ENCODE results near the gene CDH13.

DNA sequence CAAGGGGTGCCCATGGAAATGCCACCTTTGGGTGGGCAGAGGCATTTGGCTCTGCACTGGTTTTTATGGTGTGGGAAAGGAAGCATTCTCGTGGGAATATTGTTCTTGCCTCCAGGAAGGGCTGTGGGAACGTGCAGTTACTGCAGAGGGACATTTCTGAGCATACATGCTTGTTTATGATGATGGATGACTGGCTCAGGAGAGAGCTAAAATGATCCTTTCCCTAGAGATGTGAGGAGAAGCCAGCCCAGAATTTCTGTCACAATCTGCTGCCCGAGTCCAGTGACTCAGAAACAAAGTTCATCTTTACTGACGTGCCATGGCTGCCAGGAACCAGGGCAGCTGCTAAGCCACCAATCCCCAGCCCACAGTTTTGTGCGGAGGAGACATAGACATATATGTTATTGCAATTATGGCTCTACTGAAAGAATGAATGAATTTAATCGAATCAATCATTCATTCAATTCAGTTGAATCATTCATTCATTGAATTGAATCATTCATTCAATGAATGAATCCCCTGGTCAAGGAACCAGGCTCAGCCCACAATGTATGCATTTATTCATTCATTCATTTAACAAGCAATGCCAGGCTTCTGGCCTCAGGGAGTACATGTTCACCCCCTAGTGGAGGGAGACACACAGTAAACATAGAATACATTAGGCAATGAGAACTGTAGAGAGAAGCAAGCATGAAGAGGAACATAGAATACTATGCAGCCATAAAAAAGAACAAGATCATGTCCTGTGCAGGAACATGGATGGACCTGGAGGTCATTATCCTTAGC, 766.6 kb downstream of the CDH13 start:
- TF ChIP-seq, protein P1, sequence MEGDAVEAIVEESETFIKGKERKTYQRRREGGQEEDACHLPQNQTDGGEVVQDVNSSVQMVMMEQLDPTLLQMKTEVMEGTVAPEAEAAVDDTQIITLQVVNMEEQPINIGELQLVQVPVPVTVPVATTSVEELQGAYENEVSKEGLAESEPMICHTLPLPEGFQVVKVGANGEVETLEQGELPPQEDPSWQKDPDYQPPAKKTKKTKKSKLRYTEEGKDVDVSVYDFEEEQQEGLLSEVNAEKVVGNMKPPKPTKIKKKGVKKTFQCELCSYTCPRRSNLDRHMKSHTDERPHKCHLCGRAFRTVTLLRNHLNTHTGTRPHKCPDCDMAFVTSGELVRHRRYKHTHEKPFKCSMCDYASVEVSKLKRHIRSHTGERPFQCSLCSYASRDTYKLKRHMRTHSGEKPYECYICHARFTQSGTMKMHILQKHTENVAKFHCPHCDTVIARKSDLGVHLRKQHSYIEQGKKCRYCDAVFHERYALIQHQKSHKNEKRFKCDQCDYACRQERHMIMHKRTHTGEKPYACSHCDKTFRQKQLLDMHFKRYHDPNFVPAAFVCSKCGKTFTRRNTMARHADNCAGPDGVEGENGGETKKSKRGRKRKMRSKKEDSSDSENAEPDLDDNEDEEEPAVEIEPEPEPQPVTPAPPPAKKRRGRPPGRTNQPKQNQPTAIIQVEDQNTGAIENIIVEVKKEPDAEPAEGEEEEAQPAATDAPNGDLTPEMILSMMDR (IDR thresholded peaks at IDR 0.05): no peak
- TF ChIP-seq POLR2A (IDR thresholded peaks at IDR 0.05): no peak

Data from body of pancreas (tissue), 4 donors.